Loucy (cell line): ENCODE data around the gene ACAA1.

Experiments
- H2AFZ ChIP-seq: fragments of 200-600 bp; sonication (generic); 2 replicates; pipeline ENCODE4 v1.6.0; 2016; ENCODE audit warnings: antibody characterized with exemption, mild to moderate bottlenecking, low read length, moderate library complexity
- H3F3A ChIP-seq: fragments of 200-600 bp; 2 replicates; pipeline ENCODE4 v1.6.0; 2016; ENCODE audit warnings: antibody characterized with exemption, low read depth, mild to moderate bottlenecking
- H3K27me3 ChIP-seq: fragments of 200-600 bp; sonication (generic); 2 replicates; pipeline ENCODE4 v1.6.1; 2014; ENCODE audit warnings: low read length, mild to moderate bottlenecking; ENCODE audit not compliant: insufficient read depth, poor library complexity, severe bottlenecking
- H3K36me3 ChIP-seq: fragments of 200-600 bp; sonication (generic); 2 replicates; pipeline ENCODE4 v1.6.1; 2016; ENCODE audit warnings: low read length; ENCODE audit not compliant: insufficient read depth
- H3K4me1 ChIP-seq: fragments of 200-600 bp; sonication (generic); 2 replicates; pipeline ENCODE4 v1.5.1; 2014; ENCODE audit warnings: low read length, mild to moderate bottlenecking; ENCODE audit not compliant: insufficient read depth, poor library complexity, severe bottlenecking
- H3K4me2 ChIP-seq: fragments of 200-600 bp; sonication (generic); 2 replicates; pipeline ENCODE4 v1.6.0; 2014; ENCODE audit warnings: antibody characterized with exemption, low read length, low read depth, mild to moderate bottlenecking; ENCODE audit not compliant: poor library complexity, severe bottlenecking
- H3K4me3 ChIP-seq: fragments of 200-600 bp; sonication (generic); 2 replicates; pipeline ENCODE4 v1.5.1; 2014; ENCODE audit warnings: low read length, mild to moderate bottlenecking, mixed read lengths; ENCODE audit not compliant: poor library complexity, severe bottlenecking
- H3K79me2 ChIP-seq: fragments of 200-600 bp; sonication (generic); 2 replicates; pipeline ENCODE4 v1.6.1; 2014; ENCODE audit warnings: low read length; ENCODE audit not compliant: insufficient read depth
- H3K9ac ChIP-seq: fragments of 200-600 bp; sonication (generic); 2 replicates; pipeline ENCODE4 v1.6.0; 2014; ENCODE audit warnings: mild to moderate bottlenecking, low read depth, low read length, moderate library complexity; ENCODE audit not compliant: poor library complexity, severe bottlenecking
- H3K9me2 ChIP-seq: fragments of 200-600 bp; sonication (generic); replicated peaks from 2 replicates; pipeline ENCODE4 v1.6.1; 2016; ENCODE audit warnings: low read depth, low read length, mixed read lengths
- H3K9me3 ChIP-seq: fragments of 200-600 bp; sonication (generic); 2 replicates; pipeline ENCODE4 v1.6.1; 2014; ENCODE audit warnings: mild to moderate bottlenecking, antibody characterized with exemption, low read length, low read depth; ENCODE audit not compliant: insufficient read depth
- H4K20me1 ChIP-seq: fragments of 200-600 bp; sonication (generic); 2 replicates; pipeline ENCODE4 v1.6.0; 2014; ENCODE audit warnings: antibody characterized with exemption, low read length, mild to moderate bottlenecking; ENCODE audit not compliant: insufficient read depth, poor library complexity, severe bottlenecking
- EZH2phosphoT487 ChIP-seq: fragments of 200-600 bp; IDR thresholded peaks from 2 replicates; pipeline ENCODE4 v1.6.1; 2018; ENCODE audit warnings: antibody characterized with exemption, mild to moderate bottlenecking, moderate library complexity, borderline replicate concordance
- TF ChIP-seq, protein P1 (sequence below): fragments of 200-600 bp; sonication (generic); conservative IDR thresholded peaks from 2 replicates; pipeline ENCODE4 v1.5.1; 2014; ENCODE audit warnings: mild to moderate bottlenecking, antibody characterized with exemption, low read length

Gene ACAA1

GRCh38 chr3:38111696-38112377 lies 25.1 kb downstream of the ACAA1 start:
- Histone ChIP-seq H3K4me2 (no peak overlapping the region), H3K36me3 (no peaks in the 10 kb centered on the region), H2AFZ (no peak overlapping the region), H3K79me2 (no peaks in the 10 kb centered on the region), H4K20me1 (no peaks in the 10 kb centered on the region), H3K4me3 (no peak overlapping the region), H3F3A (no peaks in the 10 kb centered on the region), H3K9ac (no peak overlapping the region), H3K9me3 (no peaks in the 10 kb centered on the region), H3K27me3 (no peaks in the 10 kb centered on the region), H3K4me1 (no peaks in the 10 kb centered on the region), H3K9me2 (no peaks in the 10 kb centered on the region)
- TF ChIP-seq EZH2phosphoT487: no peak
- TF ChIP-seq, protein P1, sequence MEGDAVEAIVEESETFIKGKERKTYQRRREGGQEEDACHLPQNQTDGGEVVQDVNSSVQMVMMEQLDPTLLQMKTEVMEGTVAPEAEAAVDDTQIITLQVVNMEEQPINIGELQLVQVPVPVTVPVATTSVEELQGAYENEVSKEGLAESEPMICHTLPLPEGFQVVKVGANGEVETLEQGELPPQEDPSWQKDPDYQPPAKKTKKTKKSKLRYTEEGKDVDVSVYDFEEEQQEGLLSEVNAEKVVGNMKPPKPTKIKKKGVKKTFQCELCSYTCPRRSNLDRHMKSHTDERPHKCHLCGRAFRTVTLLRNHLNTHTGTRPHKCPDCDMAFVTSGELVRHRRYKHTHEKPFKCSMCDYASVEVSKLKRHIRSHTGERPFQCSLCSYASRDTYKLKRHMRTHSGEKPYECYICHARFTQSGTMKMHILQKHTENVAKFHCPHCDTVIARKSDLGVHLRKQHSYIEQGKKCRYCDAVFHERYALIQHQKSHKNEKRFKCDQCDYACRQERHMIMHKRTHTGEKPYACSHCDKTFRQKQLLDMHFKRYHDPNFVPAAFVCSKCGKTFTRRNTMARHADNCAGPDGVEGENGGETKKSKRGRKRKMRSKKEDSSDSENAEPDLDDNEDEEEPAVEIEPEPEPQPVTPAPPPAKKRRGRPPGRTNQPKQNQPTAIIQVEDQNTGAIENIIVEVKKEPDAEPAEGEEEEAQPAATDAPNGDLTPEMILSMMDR: no peak

GRCh38 chr3:38111201-38111600 lies 25.7 kb downstream of the ACAA1 start:
- Histone ChIP-seq H3K4me2 (no peak overlapping the region), H3K27me3 (no peaks in the 10 kb centered on the region), H4K20me1 (no peaks in the 10 kb centered on the region), H3K9me3 (no peaks in the 10 kb centered on the region), H3K9ac (no peak overlapping the region), H3K9me2 (no peaks in the 10 kb centered on the region), H3K79me2 (no peaks in the 10 kb centered on the region), H3K4me3 (no peak overlapping the region), H3F3A (no peaks in the 10 kb centered on the region), H3K36me3 (no peaks in the 10 kb centered on the region), H2AFZ (no peak overlapping the region), H3K4me1 (no peaks in the 10 kb centered on the region)
- no peak for TF ChIP-seq EZH2phosphoT487
- TF ChIP-seq, protein P1: no peak

DNA sequence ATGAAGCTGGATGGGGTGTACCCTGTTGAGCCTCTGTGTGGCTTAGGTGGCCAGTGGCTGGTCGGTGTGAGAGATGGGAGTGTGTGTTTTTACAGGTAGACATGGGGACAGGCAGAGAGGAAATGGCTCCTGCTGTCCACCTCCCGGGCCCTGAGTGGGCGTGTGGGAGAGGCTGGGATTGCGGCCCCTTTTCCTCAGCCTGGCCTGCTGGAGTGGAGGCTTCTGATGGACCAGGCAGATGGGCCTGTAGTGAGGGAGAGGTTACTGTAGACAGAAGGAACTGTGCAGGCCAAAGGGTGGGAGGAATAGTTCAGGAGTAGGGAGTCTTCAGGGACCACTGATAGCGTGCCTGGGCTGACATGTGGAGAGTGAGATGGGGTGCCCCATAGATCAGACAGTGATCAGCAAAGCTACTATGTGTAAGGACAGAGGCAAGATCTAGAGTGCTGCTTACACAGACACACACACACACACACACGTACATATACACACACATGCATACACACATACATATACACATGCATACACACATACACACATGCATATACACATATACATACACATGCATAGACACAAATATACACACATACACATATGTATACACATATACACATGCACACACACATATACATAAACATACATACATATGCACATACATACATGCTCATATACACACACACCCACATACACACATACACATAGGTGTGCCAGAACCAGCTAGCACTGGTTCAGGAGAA lies 26.4 kb downstream of the ACAA1 start:
- Histone ChIP-seq H3K4me1 (no peaks in the 10 kb centered on the region), H3K4me2 (no peak overlapping the region), H3K27me3 (no peaks in the 10 kb centered on the region), H3K79me2 (no peaks in the 10 kb centered on the region), H2AFZ (no peak overlapping the region), H3K36me3 (no peaks in the 10 kb centered on the region), H3K9me2 (no peaks in the 10 kb centered on the region), H3K4me3 (no peak overlapping the region), H3F3A (no peaks in the 10 kb centered on the region), H4K20me1 (no peaks in the 10 kb centered on the region), H3K9ac (no peak overlapping the region), H3K9me3 (peaks cover 5% of the 10 kb centered on the region; the same call in 1 of the 2 replicates)
- TF ChIP-seq, protein P1: no peak
- TF ChIP-seq EZH2phosphoT487: no peak
